ENCODE measurements around the gene FLT3LG. TPM values are rescaled to one million over a fixed set of nuclear protein-coding genes. Genes with fewer than 3 reads are reported as not detected.

FLT3LG gene
- total and polyA plus RNA-seq, 2 experiments from 2014 or later, result 0.86 to 2.0 TPM

DNA sequence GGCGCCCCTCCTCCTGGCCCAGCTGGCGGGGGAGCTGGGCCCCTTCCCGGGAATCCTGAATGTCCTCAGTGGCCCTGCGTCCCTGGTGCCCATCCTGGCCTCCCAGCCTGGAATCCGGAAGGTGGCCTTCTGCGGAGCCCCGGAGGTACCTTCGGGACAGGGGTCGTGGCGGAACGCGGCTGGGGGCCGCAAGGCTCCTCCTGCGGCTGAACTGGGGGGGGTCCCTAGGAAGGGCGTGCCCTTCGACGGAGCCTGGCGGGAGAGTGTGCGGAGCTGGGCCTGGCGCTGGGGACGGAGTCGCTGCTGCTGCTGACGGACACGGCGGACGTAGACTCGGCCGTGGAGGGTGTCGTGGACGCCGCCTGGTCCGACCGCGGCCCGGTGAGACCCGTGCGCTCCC lies 12.4 kb upstream of the FLT3LG start:
- no peak for DNase-seq (ENCODE audit: low read depth in 1 of 2, low spot score in 1 of 2)

GRCh38 chr19:49462492-49462891 lies 11.5 kb upstream of the FLT3LG start:
- Histone ChIP-seq H3K27ac (no peak overlapping the region), H3K27me3 (no peaks in the 10 kb centered on the region), H3K4me1 (ENCODE audit: low read depth) (no peaks in the 10 kb centered on the region), H3K9me3 (ENCODE audit: low read depth) (no peaks in the 10 kb centered on the region), H3K4me3 (no peak overlapping the region), H3K36me3 (peaks cover 3% of the 10 kb centered on the region)
- TF ChIP-seq, protein P1, sequence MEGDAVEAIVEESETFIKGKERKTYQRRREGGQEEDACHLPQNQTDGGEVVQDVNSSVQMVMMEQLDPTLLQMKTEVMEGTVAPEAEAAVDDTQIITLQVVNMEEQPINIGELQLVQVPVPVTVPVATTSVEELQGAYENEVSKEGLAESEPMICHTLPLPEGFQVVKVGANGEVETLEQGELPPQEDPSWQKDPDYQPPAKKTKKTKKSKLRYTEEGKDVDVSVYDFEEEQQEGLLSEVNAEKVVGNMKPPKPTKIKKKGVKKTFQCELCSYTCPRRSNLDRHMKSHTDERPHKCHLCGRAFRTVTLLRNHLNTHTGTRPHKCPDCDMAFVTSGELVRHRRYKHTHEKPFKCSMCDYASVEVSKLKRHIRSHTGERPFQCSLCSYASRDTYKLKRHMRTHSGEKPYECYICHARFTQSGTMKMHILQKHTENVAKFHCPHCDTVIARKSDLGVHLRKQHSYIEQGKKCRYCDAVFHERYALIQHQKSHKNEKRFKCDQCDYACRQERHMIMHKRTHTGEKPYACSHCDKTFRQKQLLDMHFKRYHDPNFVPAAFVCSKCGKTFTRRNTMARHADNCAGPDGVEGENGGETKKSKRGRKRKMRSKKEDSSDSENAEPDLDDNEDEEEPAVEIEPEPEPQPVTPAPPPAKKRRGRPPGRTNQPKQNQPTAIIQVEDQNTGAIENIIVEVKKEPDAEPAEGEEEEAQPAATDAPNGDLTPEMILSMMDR (IDR thresholded peaks at IDR 0.05; ENCODE audit: low read depth, low read length), result no peak
- DNase-seq (ENCODE audit: low read depth in 1 of 2, low spot score in 1 of 2), result no peak

More for the DNA sequence above, 12.4 kb upstream of the FLT3LG start:
- Histone ChIP-seq H3K4me1 (ENCODE audit: low read depth) (no peaks in the 10 kb centered on the region), H3K4me3 (no peak overlapping the region), H3K27me3 (no peaks in the 10 kb centered on the region), H3K27ac (no peak overlapping the region), H3K9me3 (ENCODE audit: low read depth) (no peaks in the 10 kb centered on the region), H3K36me3 (peaks cover 3% of the 10 kb centered on the region)
- TF ChIP-seq, protein P1 (IDR thresholded peaks at IDR 0.05; ENCODE audit: low read depth, low read length), result no peak

- H3K9me3 ChIP-seq (ENCODE audit: low read depth), result no peaks in the 10 kb centered on the region
- no peak for DNase-seq (ENCODE audit: low read depth in 1 of 2, low spot score in 1 of 2)
- H3K4me1 ChIP-seq (ENCODE audit: low read depth), result no peaks in the 10 kb centered on the region
- peaks cover 3% of the 10 kb centered on the region for H3K36me3 ChIP-seq
- H3K27me3 ChIP-seq, result no peaks in the 10 kb centered on the region
- TF ChIP-seq, protein P1 (IDR thresholded peaks at IDR 0.05; ENCODE audit: low read depth, low read length), result no peak
- no peak overlapping the region for H3K4me3 ChIP-seq
- H3K27ac ChIP-seq, result no peak overlapping the region
Observed at GRCh38 chr19:49463960-49464740, 9.9 kb upstream of the FLT3LG start.

DNA sequence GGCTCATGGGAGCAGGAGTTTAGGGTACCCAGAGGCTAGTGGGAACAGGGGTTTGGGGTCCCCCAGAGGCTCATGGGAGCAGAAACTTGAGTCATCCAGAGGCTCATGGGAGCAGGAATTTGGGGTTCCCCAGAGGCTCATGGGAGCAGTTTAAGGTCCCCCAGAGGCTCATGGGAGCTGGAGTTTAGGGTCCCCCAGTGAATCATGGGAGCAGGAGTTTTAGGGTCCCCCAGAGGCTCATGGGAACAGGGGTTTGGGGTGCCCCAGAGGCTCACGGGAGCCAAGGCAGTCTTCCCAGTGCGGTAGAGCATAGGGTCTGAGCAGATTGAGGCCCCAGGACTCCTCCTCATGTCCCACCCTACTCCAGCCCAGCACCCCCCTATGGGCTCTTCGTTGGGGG lies 8.6 kb upstream of the FLT3LG start:
- Histone ChIP-seq H3K27ac (no peak overlapping the region), H3K4me3 (no peak overlapping the region), H3K4me1 (ENCODE audit: low read depth) (no peaks in the 10 kb centered on the region), H3K27me3 (no peaks in the 10 kb centered on the region), H3K36me3 (no peaks in the 10 kb centered on the region), H3K9me3 (ENCODE audit: low read depth) (no peaks in the 10 kb centered on the region)
- DNase-seq (ENCODE audit: low read depth in 1 of 2, low spot score in 1 of 2), result no peak
- TF ChIP-seq, protein P1 (IDR thresholded peaks at IDR 0.05; ENCODE audit: low read depth, low read length), result no peak

DNA sequence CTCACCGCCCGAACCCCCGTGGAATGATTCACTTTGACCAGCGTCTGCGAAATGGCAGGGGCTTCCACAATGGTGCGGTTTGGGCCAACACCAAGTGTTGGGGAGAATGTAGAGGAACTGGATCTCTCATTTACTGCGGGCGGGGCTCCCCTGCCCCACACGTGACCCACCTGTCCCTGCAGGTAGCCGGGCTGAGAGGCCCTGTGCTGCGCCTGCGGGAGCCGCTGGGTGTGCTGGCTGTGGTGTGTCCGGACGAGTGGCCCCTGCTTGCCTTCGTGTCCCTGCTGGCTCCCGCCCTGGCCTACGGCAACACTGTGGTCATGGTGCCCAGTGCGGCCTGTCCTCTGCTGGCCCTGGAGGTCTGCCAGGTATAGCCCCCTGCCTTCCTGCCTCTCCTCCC lies 5.8 kb upstream of the FLT3LG start:
- Histone ChIP-seq H3K9me3 (ENCODE audit: low read depth) (no peaks in the 10 kb centered on the region), H3K4me1 (ENCODE audit: low read depth) (no peaks in the 10 kb centered on the region), H3K4me3 (no peak overlapping the region), H3K27ac (no peak overlapping the region), H3K36me3 (no peaks in the 10 kb centered on the region), H3K27me3 (no peaks in the 10 kb centered on the region)
- TF ChIP-seq, protein P1 (IDR thresholded peaks at IDR 0.05; ENCODE audit: low read depth, low read length), result no peak
- DNase-seq (ENCODE audit: low read depth in 1 of 2, low spot score in 1 of 2), result no peak

All from cardiac muscle cell (in vitro differentiated cells and primary cell).